LoVo (cell line): ENCODE results near the gene TMEM125.

Source experiments
- DNase-seq: peaks from one replicate; pipeline ENCODE4 v3.0.0-alpha.2; 2016; ENCODE audit warnings: low spot score

The TMEM125 gene

DNA sequence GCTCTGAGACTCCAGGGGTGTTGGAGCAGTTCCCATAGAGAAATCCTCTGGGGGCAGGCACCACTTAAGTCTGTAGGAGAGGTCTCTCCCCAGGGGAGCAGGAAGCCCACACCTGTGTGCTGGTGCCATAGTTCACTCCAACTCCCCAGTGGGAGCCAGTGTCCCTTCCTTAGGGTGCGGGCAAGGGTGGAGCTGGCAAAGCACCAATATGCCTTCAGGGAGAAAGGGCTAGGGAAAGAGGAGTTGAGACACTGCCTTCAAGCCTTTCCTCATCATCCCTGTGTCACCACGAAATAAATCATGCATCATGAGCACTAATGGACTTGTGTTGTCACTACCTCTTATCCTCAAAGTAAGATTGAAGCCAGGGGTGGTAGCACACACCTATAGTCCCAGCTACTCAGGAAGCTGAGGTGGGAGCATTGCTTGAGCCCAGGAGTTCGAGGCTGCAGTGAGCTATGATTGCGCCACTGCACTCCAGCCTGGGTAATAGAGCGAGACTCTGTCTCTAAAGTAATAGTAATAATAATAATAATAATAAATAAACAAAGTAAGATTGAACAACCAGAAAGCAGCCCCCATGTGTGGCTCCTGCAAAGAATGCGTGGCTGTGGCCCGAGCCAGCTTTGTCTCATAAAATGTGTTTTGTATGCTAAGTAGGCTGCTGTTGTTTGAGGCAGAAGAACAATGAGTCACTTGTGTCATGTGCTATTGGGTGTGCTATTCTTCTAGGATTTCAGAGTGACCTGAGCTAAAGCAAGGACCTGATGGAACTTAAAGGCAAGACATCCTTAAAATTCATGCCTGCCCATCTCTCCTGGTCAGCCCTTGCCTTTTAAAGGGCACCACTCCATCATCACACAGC, 24.3 kb downstream of the TMEM125 start:
- DNase-seq = peak; percentile 64

DNA sequence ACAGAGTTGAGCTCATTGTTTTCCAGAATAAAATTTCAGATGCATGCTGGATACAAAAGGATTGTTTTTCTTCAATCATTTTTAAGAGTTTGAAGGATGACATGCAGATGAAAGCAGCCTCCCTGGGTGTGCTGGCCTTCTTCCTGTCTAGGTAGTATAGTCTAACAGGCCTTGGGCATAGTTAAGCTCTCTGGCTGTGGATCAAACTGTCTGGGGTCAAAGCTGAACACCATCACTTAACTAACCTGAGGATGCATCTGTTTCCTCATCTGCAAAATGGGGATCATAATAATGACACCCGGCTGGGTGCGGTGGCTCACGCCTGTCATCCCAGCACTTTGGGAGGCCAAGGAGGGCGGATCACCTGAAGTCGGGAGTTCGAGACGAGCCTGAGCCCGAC, 25.0 kb downstream of the TMEM125 start:
- DNase-seq = no peak

DNA sequence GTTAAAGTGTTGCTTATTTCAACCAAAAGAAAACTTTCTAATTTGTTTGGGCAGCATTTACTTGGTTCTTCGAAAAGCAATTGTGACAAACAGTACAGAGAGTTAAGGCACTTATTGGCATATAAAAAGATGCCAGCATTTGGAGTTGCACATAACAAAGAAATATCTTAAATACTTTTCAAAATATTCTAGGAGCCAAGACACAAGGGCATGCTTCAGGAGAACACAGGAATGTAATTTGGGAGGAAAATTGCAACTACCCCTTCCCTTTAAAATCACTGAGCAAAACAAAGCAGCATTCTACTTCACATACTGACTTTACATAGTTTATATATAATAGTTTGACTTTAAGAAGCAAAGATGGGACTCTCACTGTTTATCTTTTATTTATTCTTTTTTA, 26.4 kb downstream of the TMEM125 start:
- no peak for DNase-seq

DNA sequence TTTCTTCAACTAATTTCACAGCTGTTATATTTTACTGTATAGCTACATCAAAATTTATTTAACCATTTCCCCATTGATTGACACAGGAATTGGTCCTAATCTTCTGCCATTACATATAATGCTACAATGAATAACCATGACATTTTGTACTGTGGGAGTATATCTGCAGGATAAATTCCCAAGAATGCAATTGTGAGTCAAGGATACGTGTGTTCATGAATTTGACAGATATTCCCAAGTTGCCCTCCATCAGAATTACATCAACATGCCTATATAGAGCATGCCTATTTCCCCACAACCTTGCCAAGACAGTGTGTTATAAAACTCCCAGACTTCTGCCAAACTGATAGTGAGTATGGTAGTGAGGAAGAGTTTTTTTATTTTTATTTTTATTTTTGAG, 28.3 kb downstream of the TMEM125 start:
- DNase-seq = no peak

DNA sequence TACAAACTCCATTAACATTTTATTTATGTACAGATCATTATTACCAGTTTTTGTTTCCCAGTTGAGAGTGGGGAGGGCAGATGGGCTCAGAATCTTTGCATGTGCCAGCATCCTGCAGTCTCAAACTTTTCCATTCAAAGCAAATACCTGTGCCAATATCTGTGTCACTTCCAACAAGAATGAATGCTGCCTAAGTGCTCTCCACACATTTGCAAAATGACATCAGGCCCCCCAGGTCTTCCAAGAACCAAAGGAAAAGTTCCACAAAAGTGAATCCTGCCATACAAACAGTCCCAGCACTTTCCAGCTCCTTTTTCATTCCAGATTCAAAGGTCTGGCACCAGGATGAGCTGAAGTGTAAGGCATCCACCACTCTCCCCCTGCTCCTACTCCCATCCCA, 29.3 kb downstream of the TMEM125 start:
- no peak for DNase-seq

DNA sequence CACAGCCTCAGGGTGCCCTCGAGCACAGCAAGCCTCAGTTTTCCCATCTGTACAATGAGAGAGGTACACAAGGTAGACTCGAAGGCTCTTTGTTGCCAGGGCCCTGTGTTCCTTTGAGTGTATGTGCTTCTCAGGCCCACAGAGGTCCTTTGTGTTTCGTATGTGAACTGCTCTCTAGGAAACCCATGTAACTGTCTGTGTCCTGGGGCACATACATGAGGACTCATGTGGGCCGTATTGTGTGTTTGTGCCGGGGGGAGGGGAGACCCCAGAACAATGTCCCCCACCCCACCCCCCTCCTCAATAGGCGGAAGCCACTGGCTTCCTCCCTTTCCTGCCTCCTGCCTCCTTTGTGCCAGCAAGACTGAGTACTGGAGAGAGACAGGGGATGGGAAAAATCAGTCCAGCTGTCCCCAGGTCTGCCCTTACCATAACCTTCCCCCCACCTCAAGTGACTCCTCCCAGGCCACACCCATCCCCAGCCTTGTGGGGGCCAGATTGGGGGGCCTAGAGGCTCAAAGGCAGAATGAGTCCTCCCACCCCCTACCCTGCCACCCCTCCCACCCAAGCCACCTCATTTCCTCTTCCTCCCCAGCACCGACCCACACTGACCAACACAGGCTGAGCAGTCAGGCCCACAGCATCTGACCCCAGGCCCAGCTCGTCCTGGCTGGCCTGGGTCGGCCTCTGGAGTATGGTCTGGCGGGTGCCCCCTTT, 30.8 kb downstream of the TMEM125 start, which contains the start of gene TIE1:
TSS of gene TIE1 (plus strand) at position 605 of the 717 bp plus-strand sequence. CDS start at position 695, 90 bp downstream.
- no peak for DNase-seq

DNA sequence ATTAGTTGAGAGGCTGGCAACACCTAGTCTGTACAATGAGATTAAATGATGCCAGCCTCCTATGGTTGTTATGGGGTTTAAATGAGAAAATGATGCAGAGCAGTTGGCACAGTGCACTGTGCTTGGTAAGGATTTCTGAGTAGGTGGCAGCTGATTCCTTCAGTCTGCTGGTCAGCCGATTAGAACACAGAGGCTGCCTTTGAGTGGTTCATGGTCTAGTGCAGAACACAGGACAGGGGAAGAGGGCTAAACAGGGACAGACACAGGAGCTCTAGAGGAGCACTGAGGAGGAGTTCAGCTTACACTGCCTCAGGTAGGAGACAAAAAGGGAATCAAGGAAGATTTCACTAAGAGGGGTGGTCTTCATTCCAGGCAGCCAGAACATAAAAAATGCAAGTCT, 32.4 kb downstream of the TMEM125 start:
- no peak for DNase-seq

DNA sequence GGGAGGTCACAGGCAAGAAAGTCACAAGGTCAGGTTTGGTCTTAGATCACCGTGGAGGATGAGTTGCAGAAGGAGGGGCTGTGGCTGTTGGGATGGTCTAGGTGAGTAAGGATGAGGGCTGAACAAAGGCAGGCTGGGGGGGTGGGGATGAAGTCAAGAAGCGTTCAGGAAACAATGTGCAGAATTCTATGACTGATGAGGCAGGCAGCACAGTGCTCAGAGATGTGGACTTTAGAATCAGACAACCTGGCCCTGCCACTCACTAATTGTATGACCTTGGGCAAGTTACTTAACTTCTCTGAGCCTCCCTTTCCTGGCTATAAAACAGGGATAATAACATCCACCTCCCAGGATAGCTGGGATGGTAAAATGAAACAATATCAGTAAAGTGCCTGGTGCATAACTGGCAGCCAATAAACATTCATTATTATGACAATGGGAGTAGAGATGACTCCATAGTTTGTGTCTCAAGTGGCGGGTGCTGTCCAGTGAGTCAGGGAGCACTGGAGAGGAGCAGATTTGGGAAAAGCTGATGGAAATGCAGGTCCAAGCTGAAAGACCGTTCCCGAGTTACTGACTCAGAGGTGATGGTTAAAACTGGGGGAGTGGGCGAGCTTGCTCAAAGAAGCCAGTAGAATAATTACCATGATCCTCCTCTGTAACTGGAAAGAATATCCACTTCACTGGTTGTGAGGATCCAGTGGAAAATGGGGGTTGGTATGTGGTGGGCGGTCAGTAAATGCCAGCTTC, 33.1 kb downstream of the TMEM125 start:
- no peak for DNase-seq

DNA sequence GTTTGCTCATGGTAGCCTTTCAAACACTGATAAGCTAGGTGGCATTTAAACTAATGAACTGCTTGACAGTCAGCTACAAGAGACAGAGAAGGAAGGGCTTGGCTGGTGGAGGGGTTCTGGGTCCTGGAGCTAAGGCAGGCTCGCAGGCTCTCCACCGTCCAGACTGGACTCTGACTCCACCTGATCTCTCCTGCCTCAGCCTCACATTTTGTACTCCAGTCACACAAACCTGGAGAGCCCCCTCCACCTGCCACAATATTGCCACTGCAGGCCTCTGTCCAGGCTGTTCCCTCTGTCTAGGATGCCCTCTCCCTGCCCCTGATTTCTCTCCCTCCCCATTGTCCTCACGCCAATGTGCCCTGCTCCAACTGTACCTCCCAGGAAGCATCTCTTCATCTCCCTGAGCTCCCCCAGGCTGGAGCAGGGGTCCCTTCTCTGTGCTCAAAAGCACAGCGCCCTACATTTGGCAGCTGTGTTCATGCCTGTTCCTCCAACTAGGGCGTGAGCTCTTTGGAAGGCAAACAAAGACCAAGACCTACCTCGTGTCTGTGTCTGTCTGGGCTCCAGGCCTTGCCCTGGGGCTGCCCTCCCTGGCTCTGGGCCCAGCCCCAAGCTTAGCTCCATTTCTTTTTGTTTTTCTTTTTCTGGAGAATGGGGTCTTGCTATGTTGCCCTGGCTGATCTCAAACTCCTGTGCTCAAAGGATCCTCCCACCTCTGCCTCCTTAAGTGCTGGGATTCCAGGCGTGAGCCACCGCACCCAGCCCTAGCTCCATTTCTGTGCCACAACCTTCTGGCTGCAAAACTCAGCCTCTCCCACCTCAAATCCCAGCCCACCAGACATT, 33.9 kb downstream of the TMEM125 start:
- no peak for DNase-seq

DNA sequence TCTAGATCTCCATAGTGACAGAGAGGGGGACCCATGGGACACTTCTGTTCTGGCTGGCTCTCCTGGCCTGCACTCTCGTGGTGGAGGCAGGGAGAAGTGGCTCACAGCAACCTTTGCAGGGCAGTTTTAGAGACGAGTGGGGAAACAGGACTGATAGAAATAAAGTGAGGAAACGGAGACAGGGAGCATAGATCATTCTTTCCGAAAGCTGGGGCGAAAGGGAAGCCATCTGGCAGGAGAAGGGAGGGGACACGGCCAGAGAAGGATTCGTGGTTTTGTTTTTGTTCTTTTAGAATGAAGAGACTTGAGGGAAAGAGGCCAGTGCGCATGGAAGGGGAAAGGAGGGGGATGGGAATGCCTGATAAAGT, 34.5 kb downstream of the TMEM125 start:
- no peak for DNase-seq

DNA sequence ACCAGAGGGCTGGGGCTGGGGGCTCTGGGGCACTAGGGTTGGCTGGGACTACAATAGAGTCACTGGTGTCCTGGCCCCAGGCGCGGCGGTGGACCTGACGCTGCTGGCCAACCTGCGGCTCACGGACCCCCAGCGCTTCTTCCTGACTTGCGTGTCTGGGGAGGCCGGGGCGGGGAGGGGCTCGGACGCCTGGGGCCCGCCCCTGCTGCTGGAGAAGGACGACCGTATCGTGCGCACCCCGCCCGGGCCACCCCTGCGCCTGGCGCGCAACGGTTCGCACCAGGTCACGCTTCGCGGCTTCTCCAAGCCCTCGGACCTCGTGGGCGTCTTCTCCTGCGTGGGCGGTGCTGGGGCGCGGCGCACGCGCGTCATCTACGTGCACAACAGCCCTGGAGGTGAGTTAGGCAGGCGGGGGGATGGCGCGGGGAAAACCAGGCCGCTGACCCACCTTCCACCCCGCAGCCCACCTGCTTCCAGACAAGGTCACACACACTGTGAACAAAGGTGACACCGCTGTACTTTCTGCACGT, 35.1 kb downstream of the TMEM125 start:
- DNase-seq = no peak

DNA sequence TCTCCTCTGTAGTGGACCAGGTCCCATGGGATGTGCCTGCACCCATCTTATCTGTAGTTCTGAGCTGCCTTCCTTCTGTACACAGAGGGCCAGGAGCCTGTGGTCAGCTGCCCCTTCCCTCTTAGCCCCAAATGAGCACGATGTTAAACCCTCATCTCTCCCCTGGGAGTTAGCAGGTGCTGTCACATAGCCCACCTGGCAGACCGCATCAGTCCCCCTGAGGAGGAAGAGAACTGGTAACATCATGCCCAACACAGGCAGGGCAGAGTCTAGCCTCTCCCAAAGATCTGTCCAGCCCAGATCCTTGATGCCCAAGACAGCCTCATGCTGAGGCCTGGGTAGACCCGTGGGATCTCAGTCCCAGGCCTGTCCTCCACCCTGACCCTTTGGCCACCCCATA, 35.7 kb downstream of the TMEM125 start:
- no peak for DNase-seq

DNA sequence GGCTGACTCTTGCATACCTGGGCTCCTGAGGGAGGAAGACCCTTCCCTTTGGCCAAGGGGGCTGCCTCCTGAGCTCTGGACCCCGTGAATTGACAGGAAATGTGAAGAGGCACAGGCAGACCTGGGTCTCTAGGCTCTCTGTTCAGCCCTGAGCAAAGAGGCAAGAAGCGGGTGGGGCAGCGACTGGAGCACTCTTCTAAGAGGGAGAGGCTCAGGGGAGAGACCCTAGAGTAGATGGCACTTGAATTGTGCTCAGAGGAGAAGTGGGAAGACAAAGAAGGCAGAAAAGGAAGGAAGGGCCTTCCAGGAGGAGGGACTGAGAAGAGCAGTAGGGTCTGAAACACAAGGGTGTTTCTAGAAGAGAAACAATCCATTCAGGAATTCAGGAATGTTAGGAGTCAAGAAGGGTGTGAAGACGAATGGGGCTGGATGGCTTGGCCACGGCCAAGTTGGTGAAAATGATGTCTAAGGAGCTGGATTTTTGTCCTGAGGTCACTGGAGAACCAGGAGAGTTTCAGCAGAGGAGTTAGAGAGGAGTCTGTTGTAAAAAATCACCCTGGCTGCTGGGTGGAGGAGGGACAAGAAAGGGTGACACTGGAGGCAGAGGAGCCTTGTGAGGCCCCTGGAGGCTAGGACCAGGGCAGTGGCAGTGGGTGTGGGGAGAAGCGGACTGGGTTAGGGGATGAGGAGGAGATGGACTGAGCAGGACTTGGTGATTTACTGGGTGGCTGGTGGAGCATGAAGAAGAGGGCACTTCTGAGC, 36.3 kb downstream of the TMEM125 start:
- no peak for DNase-seq

DNA sequence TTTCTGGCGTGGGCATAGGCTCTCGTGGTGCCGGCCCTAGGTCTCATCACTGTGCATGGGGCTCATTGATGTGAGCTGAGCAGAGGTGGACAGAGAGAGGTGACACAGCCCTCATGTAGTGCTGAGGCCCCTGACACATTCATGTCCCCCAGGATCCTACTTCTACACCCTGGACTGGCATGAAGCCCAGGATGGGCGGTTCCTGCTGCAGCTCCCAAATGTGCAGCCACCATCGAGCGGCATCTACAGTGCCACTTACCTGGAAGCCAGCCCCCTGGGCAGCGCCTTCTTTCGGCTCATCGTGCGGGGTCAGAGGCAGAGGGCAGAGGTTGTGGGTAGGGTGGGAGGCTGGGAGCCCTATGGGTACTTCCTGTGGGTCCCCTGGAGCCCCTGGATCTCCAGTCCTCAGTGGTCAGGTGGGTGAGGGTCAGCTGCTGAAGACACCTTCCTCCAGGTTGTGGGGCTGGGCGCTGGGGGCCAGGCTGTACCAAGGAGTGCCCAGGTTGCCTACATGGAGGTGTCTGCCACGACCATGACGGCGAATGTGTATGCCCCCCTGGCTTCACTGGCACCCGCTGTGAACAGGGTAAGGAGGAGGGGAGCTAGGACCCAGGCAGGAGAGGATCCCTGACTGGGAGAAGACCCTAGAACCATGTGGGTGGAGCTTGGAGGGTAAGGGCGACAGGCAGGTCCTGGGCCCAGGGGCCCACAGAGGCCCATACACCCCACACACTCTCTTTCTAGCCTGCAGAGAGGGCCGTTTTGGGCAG, 37.1 kb downstream of the TMEM125 start:
- DNase-seq = no peak

DNA sequence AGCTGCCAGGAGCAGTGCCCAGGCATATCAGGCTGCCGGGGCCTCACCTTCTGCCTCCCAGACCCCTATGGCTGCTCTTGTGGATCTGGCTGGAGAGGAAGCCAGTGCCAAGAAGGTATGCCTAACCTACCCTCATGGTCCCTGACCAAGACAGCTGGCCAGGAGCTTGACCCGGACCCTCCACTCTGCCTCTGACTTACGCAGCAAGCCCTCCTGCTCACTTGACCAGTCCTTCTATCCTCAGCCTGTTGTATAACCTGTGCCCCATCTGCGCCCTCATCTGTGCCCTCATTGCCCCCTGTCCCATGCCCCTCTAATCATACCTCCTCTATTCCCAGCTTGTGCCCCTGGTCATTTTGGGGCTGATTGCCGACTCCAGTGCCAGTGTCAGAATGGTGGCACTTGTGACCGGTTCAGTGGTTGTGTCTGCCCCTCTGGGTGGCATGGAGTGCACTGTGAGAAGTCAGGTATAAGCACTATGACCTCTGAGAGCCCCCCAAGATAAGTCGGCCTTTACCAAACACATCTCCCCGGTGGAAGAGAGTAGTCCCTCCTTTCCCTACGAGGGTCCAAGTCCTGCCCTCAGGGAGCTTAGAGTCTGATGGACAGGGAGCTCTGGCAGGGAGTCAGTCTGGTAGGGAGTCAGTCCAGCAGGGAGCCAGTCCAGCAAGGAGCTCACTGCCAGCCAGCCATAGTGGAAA, 37.8 kb downstream of the TMEM125 start:
- DNase-seq = no peak

DNA sequence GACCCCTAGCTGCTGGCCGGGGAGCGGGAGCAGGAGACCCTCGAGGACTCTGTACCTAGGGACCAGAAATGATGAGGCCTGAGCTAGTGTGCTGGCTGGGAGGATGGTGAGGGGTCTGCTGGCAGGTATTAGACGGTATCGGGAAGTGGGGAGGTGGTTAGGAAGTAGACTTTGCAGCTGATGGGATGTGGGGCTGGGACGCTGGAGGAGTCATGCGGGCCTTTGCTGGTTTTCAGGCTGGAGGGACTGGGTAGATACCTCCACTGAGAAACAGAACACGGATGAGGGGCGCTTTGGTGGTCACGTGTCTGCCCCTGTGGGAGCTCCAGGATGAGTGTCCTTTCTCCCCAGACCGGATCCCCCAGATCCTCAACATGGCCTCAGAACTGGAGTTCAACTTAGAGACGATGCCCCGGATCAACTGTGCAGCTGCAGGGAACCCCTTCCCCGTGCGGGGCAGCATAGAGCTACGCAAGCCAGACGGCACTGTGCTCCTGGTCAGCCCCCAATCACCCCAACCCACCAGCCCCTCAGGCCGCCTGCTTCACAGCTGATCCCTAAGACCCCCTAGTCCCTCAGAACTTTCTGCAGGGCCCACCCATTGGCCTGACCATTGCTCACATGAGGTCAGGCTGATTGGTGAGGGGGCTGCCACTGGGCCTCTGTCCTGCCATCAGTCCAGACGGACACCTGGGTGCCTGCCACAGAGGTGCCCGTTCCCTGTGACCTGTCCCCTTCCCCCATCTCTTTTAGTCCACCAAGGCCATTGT, 39.0 kb downstream of the TMEM125 start:
- no peak for DNase-seq

DNA sequence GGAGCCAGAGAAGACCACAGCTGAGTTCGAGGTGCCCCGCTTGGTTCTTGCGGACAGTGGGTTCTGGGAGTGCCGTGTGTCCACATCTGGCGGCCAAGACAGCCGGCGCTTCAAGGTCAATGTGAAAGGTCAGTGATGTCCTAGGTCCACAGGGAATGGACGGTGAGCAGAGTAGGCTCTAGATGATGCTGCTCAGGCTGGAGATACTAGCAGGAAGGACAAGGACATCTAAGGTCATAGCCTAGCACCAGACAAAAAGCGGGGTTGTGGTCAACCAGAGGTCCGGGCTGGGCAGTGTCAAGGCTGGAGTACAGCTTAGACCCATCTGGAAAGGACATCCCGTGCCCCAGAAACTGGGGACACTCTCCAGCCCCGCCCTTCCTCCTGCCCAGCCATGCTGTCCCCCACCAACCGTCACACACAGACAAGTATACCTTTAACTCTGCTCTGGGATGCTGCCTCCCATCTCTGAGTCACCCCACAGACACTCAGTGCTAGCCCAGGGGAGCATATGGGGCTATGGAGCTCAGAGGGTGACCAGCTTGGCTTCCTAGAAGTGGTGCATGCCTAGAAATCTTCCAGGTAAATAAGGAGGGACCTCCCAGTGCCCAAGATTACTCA, 39.7 kb downstream of the TMEM125 start:
- no peak for DNase-seq

DNA sequence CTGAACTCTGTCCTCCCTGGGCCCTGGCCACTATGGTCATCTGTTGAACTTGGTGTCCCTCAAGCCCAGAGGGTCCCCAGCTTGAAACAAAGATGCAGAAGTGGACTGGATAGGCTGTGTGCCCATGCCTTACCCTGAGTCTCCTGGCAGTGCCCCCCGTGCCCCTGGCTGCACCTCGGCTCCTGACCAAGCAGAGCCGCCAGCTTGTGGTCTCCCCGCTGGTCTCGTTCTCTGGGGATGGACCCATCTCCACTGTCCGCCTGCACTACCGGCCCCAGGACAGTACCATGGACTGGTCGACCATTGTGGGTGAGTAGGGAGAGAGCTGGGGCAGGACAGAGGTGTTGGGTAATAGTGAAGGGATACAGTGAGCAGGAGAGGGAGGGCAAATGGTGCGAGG, 41.7 kb downstream of the TMEM125 start:
- no peak for DNase-seq
